Transverse colon (tissue), 4 donors: ENCODE results near the gene EYA4.

ENCODE experiments used
- CTCF ChIP-seq, 5 experiments: fragments of 200-600 bp in 3 of 5; fragments of 450-650 bp in 2 of 5; sonication (generic) in 3 of 5; IDR thresholded peaks; 1 replicate in 2 of 5; 2 replicates in 3 of 5; pipeline ENCODE4 v1.5.1; 2016 to 2017; ENCODE audit warnings: antibody characterized with exemption in 5 of 5, inconsistent platforms in 3 of 5, mild to moderate bottlenecking in 2 of 5, moderate library complexity in 1 of 5
- EP300 ChIP-seq: sonication (generic); formaldehyde crosslinking; IDR thresholded peaks from one replicate; pipeline ENCODE4 v1.6.1; 2017; ENCODE audit warnings: antibody characterized with exemption, low read depth
- POLR2A ChIP-seq: fragments of 450-650 bp; IDR thresholded peaks from one replicate; pipeline ENCODE4 v1.6.1; 2016; ENCODE audit warnings: antibody characterized with exemption, mild to moderate bottlenecking, moderate library complexity
- POLR2AphosphoS5 ChIP-seq, 3 donors: sonication (generic); formaldehyde crosslinking; IDR thresholded peaks; one replicate each; pipeline ENCODE4 v1.6.1; 2016; ENCODE audit warnings: antibody characterized with exemption in 3 of 3

DNA sequence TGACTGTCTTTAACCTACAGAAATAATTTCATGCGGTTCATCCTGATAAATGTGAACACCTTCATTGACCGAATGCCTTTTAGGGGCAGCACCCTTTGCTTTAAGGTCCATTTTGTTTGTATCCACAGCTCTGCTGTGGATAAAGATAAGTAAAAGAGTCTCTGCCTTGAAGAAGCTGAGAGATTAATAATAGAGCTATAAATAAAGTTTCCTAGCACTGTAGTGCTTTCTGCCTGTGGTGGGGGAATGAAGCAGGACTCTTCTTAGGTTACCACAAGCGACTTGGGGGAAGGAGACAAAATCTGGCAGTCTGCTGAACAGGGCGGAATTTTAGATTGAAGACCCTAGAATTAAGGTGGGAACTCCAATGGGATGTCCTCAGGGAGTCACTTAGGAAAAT lies 57.6 kb downstream of the EYA4 start:
- TF ChIP-seq CTCF (IDR thresholded peaks at IDR 0.05) = no peak
- TF ChIP-seq EP300 = no peak
- no peak for TF ChIP-seq POLR2AphosphoS5 (IDR thresholded peaks at IDR 0.05)
- TF ChIP-seq POLR2A = no peak
